ENCODE measurements around the gene CBX8.

CBX8 gene

GRCh38 chr17:79796763-79797491, at the start of gene CBX8:
Gene CBX8, minus strand, starts transcription at chr17:79797077. Its CDS starts 79 bp downstream, at chr17:79796998.
- peak; percentile 99 for DNase-seq

- DNase-seq = no peak
These were observed 48.7 kb upstream of the CBX8 start for GRCh38 chr17:79845601-79845949.

GRCh38 chr17:79844869-79845600, 48.2 kb upstream of the CBX8 start:
- DNase-seq = no peak

GRCh38 chr17:79843816-79844800, 47.2 kb upstream of the CBX8 start:
- DNase-seq = no peak

- DNase-seq = no peak
These were observed 46.6 kb upstream of the CBX8 start for GRCh38 chr17:79843474-79843815.

- DNase-seq = no peak
These were observed 46.0 kb upstream of the CBX8 start for GRCh38 chr17:79842656-79843473.

GRCh38 chr17:79842136-79842655, 45.3 kb upstream of the CBX8 start:
- no peak for DNase-seq

GRCh38 chr17:79841369-79842135, 44.7 kb upstream of the CBX8 start:
- DNase-seq = no peak

- DNase-seq = no peak
These were observed 44.1 kb upstream of the CBX8 start for GRCh38 chr17:79840989-79841286.

GRCh38 chr17:79840269-79840988, 43.6 kb upstream of the CBX8 start:
- peak; percentile 31 for DNase-seq

- DNase-seq = peak; percentile 93
These were observed 42.7 kb upstream of the CBX8 start, which contains the start of gene CBX4 for GRCh38 chr17:79839356-79840268. Gene CBX4, minus strand, starts transcription at chr17:79839440. Its CDS starts 189 bp downstream, at chr17:79839251.

- DNase-seq = peak; percentile 38
These were observed 41.8 kb upstream of the CBX8 start for GRCh38 chr17:79838522-79839274.

- DNase-seq = peak; percentile 38
These were observed 41.1 kb upstream of the CBX8 start for GRCh38 chr17:79837888-79838521.

GRCh38 chr17:79836972-79837887, 40.4 kb upstream of the CBX8 start:
- DNase-seq = peak; percentile 51

GRCh38 chr17:79836510-79836971, 39.7 kb upstream of the CBX8 start:
- no peak for DNase-seq

- no peak for DNase-seq
These were observed 39.2 kb upstream of the CBX8 start for GRCh38 chr17:79835953-79836509.

GRCh38 chr17:79835470-79835899, 38.6 kb upstream of the CBX8 start:
- DNase-seq = no peak

All from CD4-positive, alpha-beta T cell treated with Interferon gamma for 1 hour (primary cell).